NCI-H226 (cell line): Measurements from ENCODE around the gene USB1.

Source experiments
- DNase-seq: peaks from one replicate; pipeline ENCODE4 v3.0.0-alpha.2; 2015

USB1 gene

GRCh38 chr16:58049232-58050185, 48.3 kb downstream of the USB1 start:
- no peak for DNase-seq

GRCh38 chr16:58051296-58051695, 50.1 kb downstream of the USB1 start:
- DNase-seq: no peak

- DNase-seq: no peak
Observed at GRCh38 chr16:58051821-58052603, 50.8 kb downstream of the USB1 start.

GRCh38 chr16:58053682-58054005, 52.4 kb downstream of the USB1 start:
- DNase-seq: no peak

- DNase-seq: no peak
Observed at GRCh38 chr16:58054289-58054688, 53.1 kb downstream of the USB1 start.

GRCh38 chr16:58056580-58056979, 55.4 kb downstream of the USB1 start:
- DNase-seq: no peak

- DNase-seq: no peak
Observed at GRCh38 chr16:58057121-58057520, 55.9 kb downstream of the USB1 start.

- DNase-seq: no peak
Observed at GRCh38 chr16:58057784-58058183, 56.6 kb downstream of the USB1 start.

GRCh38 chr16:58062821-58063220, 61.6 kb downstream of the USB1 start:
- no peak for DNase-seq

GRCh38 chr16:58063377-58064076, 62.3 kb downstream of the USB1 start:
- DNase-seq: no peak

GRCh38 chr16:58070585-58070984, 69.4 kb downstream of the USB1 start:
- no peak for DNase-seq
